ENCODE results near the gene BRD9.
A peak's percentile ranks its signal among the peaks of the same experiment; 100 is the strongest.
"Not testable (repeated sequence)": the region's sequence is repeated elsewhere in the genome, so short reads cannot be mapped to it uniquely, and the experiment has no call there.

BRD9 gene

GRCh38 chr5:916441-917293 lies 24.1 kb upstream of the BRD9 start:
- Mint-ChIP-seq H3K36me3 (ENCODE audit: low read depth) (peaks cover 30% of the 10 kb centered on the region), H3K9me3 (no peaks in the 10 kb centered on the region), H3K27me3 (ENCODE audit: low read depth) (no peaks in the 10 kb centered on the region), H3K4me1 (ENCODE audit: low read depth) (peaks cover 3% of the 10 kb centered on the region), H3K27ac (no peak overlapping the region), H3K4me3 (no peak overlapping the region)
- DNase-seq (ENCODE audit: low spot score): no peak

GRCh38 chr5:915946-916345 lies 23.3 kb upstream of the BRD9 start:
- peaks cover 3% of the 10 kb centered on the region for H3K4me1 Mint-ChIP-seq (ENCODE audit: low read depth)
- no peaks in the 10 kb centered on the region for H3K27me3 Mint-ChIP-seq (ENCODE audit: low read depth)
- no peak overlapping the region for H3K4me3 Mint-ChIP-seq

GRCh38 chr5:915346-915745 lies 22.7 kb upstream of the BRD9 start:
- H3K27me3 Mint-ChIP-seq (ENCODE audit: low read depth); H3K27ac Mint-ChIP-seq; H3K4me1 Mint-ChIP-seq (ENCODE audit: low read depth); H3K9me3 Mint-ChIP-seq; DNase-seq (ENCODE audit: low spot score); H3K4me3 Mint-ChIP-seq: not testable (repeated sequence)
- H3K36me3 Mint-ChIP-seq (ENCODE audit: low read depth): peaks cover 33% of the 10 kb centered on the region

More at GRCh38 chr5:915946-916345, 23.3 kb upstream of the BRD9 start:
- no peaks in the 10 kb centered on the region for H3K9me3 Mint-ChIP-seq
- no peak overlapping the region for H3K27ac Mint-ChIP-seq
- peaks cover 27% of the 10 kb centered on the region for H3K36me3 Mint-ChIP-seq (ENCODE audit: low read depth)
- no peak for DNase-seq (ENCODE audit: low spot score)

- Mint-ChIP-seq H3K4me3 (no peak overlapping the region), H3K9me3 (no peaks in the 10 kb centered on the region), H3K27ac (peak overlapping the region; percentile 31), H3K4me1 (ENCODE audit: low read depth) (peaks cover 3% of the 10 kb centered on the region), H3K27me3 (ENCODE audit: low read depth) (no peaks in the 10 kb centered on the region), H3K36me3 (ENCODE audit: low read depth) (peaks cover 34% of the 10 kb centered on the region)
- DNase-seq (ENCODE audit: low spot score): no peak
Measured at GRCh38 chr5:914612-915011, 22.0 kb upstream of the BRD9 start.

- Mint-ChIP-seq H3K9me3 (no peaks in the 10 kb centered on the region), H3K4me3 (no peak overlapping the region), H3K27ac (no peak overlapping the region), H3K4me1 (ENCODE audit: low read depth) (peaks cover 3% of the 10 kb centered on the region), H3K36me3 (ENCODE audit: low read depth) (peaks cover 34% of the 10 kb centered on the region), H3K27me3 (ENCODE audit: low read depth) (no peaks in the 10 kb centered on the region)
- no peak for DNase-seq (ENCODE audit: low spot score)
Measured at GRCh38 chr5:914174-914573, 21.6 kb upstream of the BRD9 start.

GRCh38 chr5:912280-913091 lies 19.9 kb upstream of the BRD9 start:
- H3K27ac Mint-ChIP-seq: peak overlapping the region; percentile 37
- no peaks in the 10 kb centered on the region for H3K9me3 Mint-ChIP-seq
- no peak overlapping the region for H3K4me3 Mint-ChIP-seq
- peaks cover 34% of the 10 kb centered on the region for H3K36me3 Mint-ChIP-seq (ENCODE audit: low read depth)
- no peaks in the 10 kb centered on the region for H3K27me3 Mint-ChIP-seq (ENCODE audit: low read depth)
- H3K4me1 Mint-ChIP-seq (ENCODE audit: low read depth): peaks cover 3% of the 10 kb centered on the region
- peak; percentile 75 for DNase-seq (ENCODE audit: low spot score)

GRCh38 chr5:911601-912000 lies 19.0 kb upstream of the BRD9 start:
- DNase-seq (ENCODE audit: low spot score): no peak
- no peaks in the 10 kb centered on the region for H3K9me3 Mint-ChIP-seq
- H3K36me3 Mint-ChIP-seq (ENCODE audit: low read depth): peaks cover 29% of the 10 kb centered on the region
- H3K4me1 Mint-ChIP-seq (ENCODE audit: low read depth): peaks cover 3% of the 10 kb centered on the region
- no peaks in the 10 kb centered on the region for H3K27me3 Mint-ChIP-seq (ENCODE audit: low read depth)
- H3K27ac Mint-ChIP-seq: no peak overlapping the region
- no peak overlapping the region for H3K4me3 Mint-ChIP-seq

GRCh38 chr5:910769-911160 lies 18.2 kb upstream of the BRD9 start:
- Mint-ChIP-seq H3K9me3 (no peaks in the 10 kb centered on the region), H3K27ac (no peak overlapping the region), H3K4me1 (ENCODE audit: low read depth) (peaks cover 3% of the 10 kb centered on the region), H3K36me3 (ENCODE audit: low read depth) (peaks cover 32% of the 10 kb centered on the region), H3K4me3 (no peak overlapping the region), H3K27me3 (ENCODE audit: low read depth) (no peaks in the 10 kb centered on the region)
- no peak for DNase-seq (ENCODE audit: low spot score)

GRCh38 chr5:909994-910768 lies 17.6 kb upstream of the BRD9 start:
- H3K4me3 Mint-ChIP-seq: no peak overlapping the region
- DNase-seq (ENCODE audit: low spot score): no peak
- H3K9me3 Mint-ChIP-seq: no peaks in the 10 kb centered on the region
- no peak overlapping the region for H3K27ac Mint-ChIP-seq
- peaks cover 37% of the 10 kb centered on the region for H3K36me3 Mint-ChIP-seq (ENCODE audit: low read depth)
- no peaks in the 10 kb centered on the region for H3K27me3 Mint-ChIP-seq (ENCODE audit: low read depth)
- peaks cover 3% of the 10 kb centered on the region for H3K4me1 Mint-ChIP-seq (ENCODE audit: low read depth)

- no peaks in the 10 kb centered on the region for H3K9me3 Mint-ChIP-seq
- no peak overlapping the region for H3K27ac Mint-ChIP-seq
- H3K36me3 Mint-ChIP-seq (ENCODE audit: low read depth): peaks cover 35% of the 10 kb centered on the region
- peaks cover 3% of the 10 kb centered on the region for H3K4me1 Mint-ChIP-seq (ENCODE audit: low read depth)
- no peak for DNase-seq (ENCODE audit: low spot score)
- no peak overlapping the region for H3K4me3 Mint-ChIP-seq
- no peaks in the 10 kb centered on the region for H3K27me3 Mint-ChIP-seq (ENCODE audit: low read depth)
Measured at GRCh38 chr5:909086-909485, 16.5 kb upstream of the BRD9 start.

GRCh38 chr5:908172-908571 lies 15.6 kb upstream of the BRD9 start:
- Mint-ChIP-seq H3K36me3 (ENCODE audit: low read depth) (peaks cover 36% of the 10 kb centered on the region), H3K27me3 (ENCODE audit: low read depth) (no peaks in the 10 kb centered on the region)

GRCh38 chr5:907366-907910 lies 14.8 kb upstream of the BRD9 start:
- Mint-ChIP-seq H3K27ac (no peak overlapping the region), H3K27me3 (ENCODE audit: low read depth) (no peaks in the 10 kb centered on the region), H3K4me3 (no peak overlapping the region), H3K4me1 (ENCODE audit: low read depth) (peaks cover 2% of the 10 kb centered on the region), H3K9me3 (no peaks in the 10 kb centered on the region), H3K36me3 (ENCODE audit: low read depth) (peaks cover 34% of the 10 kb centered on the region)
- DNase-seq (ENCODE audit: low spot score): no peak

More at GRCh38 chr5:908172-908571, 15.6 kb upstream of the BRD9 start:
- no peaks in the 10 kb centered on the region for H3K9me3 Mint-ChIP-seq
- H3K4me3 Mint-ChIP-seq: no peak overlapping the region
- no peak overlapping the region for H3K27ac Mint-ChIP-seq
- no peak for DNase-seq (ENCODE audit: low spot score)
- peaks cover 3% of the 10 kb centered on the region for H3K4me1 Mint-ChIP-seq (ENCODE audit: low read depth)

- H3K4me1 Mint-ChIP-seq (ENCODE audit: low read depth): peaks cover 2% of the 10 kb centered on the region
- peaks cover 31% of the 10 kb centered on the region for H3K36me3 Mint-ChIP-seq (ENCODE audit: low read depth)
- H3K27ac Mint-ChIP-seq: no peak overlapping the region
- no peaks in the 10 kb centered on the region for H3K27me3 Mint-ChIP-seq (ENCODE audit: low read depth)
- H3K9me3 Mint-ChIP-seq: no peaks in the 10 kb centered on the region
- no peak for DNase-seq (ENCODE audit: low spot score)
- H3K4me3 Mint-ChIP-seq: no peak overlapping the region
Measured at GRCh38 chr5:905139-905642, 12.6 kb upstream of the BRD9 start.
